Thyroid gland (tissue), 4 donors: ENCODE measurements around the gene MICB. TPM values are rescaled to one million over a fixed set of nuclear protein-coding genes. Genes with fewer than 3 reads are reported as not detected.

ENCODE experiments used
- DNase-seq, 2 donors: peaks; one replicate each; pipeline ENCODE4 v3.0.0-alpha.2; 2019
- H3K27ac ChIP-seq, 3 donors: fragments of 200-600 bp; sonication (generic); 1 replicate in 2 of 3; 2 replicates in 1 of 3; pipeline ENCODE4 v1.5.1; 2016 to 2019; ENCODE audit warnings: mild to moderate bottlenecking in 1 of 3, moderate library complexity in 1 of 3
- H3K27me3 ChIP-seq: fragments of 200-600 bp; sonication (generic); one replicate; pipeline ENCODE4 v1.5.1; 2019
- H3K36me3 ChIP-seq, 2 donors: fragments of 200-600 bp; sonication (generic); one replicate each; pipeline ENCODE4 v1.5.1; 2016 to 2019
- H3K4me1 ChIP-seq, 2 donors: fragments of 200-600 bp; sonication (generic); one replicate each; pipeline ENCODE4 v1.5.1; 2017 to 2019
- H3K4me3 ChIP-seq, 3 donors: fragments of 200-600 bp; sonication (generic); replicated peaks in 1 of 3; 1 replicate in 2 of 3; 2 replicates in 1 of 3; pipeline ENCODE4 v1.5.1; 2016; ENCODE audit warnings: mild to moderate bottlenecking in 1 of 3
- H3K9me3 ChIP-seq: fragments of 200-600 bp; sonication (generic); one replicate; pipeline ENCODE4 v1.5.1; 2017
- POLR2A ChIP-seq, 2 donors: fragments of 450-650 bp; IDR thresholded peaks; one replicate each; pipeline ENCODE4 v1.6.1; 2017; ENCODE audit warnings: antibody characterized with exemption in 2 of 2, mild to moderate bottlenecking in 2 of 2, moderate library complexity in 1 of 2
- WGBS, 2 donors: methylation state at CpG; one replicate each; pipeline ENCODE4 v1.1.5; 2017; 5-methylcytosine and 5-hydroxymethylcytosine counted together
- intact Hi-C: fragments of 100-400 bp; cut with DNase I; formaldehyde crosslinking; loops from one replicate; pipeline ENCODE4 v1.15.1; 2023
- total RNA-seq, 4 donors: library from RNA; depleted of rRNA; stranded (reverse); fragments of >200 nt; gene quantifications; one replicate each; pipeline ENCODE4 v1.2.3, GENCODE V29; 2016
- TF ChIP-seq, protein P1 (sequence below), 6 experiments: fragments of 200-600 bp in 3 of 6; fragments of 450-650 bp in 3 of 6; sonication (generic) in 3 of 6; IDR thresholded peaks; one replicate each; pipeline ENCODE4 v1.5.1; 2016 to 2019; ENCODE audit warnings: antibody characterized with exemption in 6 of 6, mild to moderate bottlenecking in 2 of 6, inconsistent platforms in 1 of 6, moderate library complexity in 1 of 6

Gene MICB
- total RNA-seq, 4 donors from 2014 or later, result 0.89 to 3.4 (median 2.1) TPM

DNA sequence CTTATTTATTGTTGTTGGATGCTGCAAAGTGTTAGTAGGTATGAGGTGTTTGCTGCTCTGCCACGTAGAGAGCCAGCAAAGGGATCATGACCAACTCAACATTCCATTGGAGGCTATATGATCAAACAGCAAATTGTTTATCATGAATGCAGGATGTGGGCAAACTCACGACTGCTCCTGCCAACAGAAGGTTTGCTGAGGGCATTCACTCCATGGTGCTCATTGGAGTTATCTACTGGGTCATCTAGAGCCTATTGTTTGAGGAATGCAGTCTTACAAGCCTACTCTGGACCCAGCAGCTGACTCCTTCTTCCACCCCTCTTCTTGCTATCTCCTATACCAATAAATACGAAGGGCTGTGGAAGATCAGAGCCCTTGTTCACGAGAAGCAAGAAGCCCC is 12.1 kb downstream of the MICB start:
- DNase-seq, result no peak
- intact Hi-C loops, result no loop called here
- H3K27ac ChIP-seq, result no peak overlapping the region
- no peak overlapping the region for H3K4me3 ChIP-seq
- H3K27me3 ChIP-seq, result no peaks in the 10 kb centered on the region
- WGBS, 2 donors, result 78 to 80% methylated on average over 4 of the region's 4 CpGs
- no peaks in the 10 kb centered on the region for H3K36me3 ChIP-seq
- no peaks in the 10 kb centered on the region for H3K9me3 ChIP-seq
- no peaks in the 10 kb centered on the region for H3K4me1 ChIP-seq
- TF ChIP-seq, protein P1, sequence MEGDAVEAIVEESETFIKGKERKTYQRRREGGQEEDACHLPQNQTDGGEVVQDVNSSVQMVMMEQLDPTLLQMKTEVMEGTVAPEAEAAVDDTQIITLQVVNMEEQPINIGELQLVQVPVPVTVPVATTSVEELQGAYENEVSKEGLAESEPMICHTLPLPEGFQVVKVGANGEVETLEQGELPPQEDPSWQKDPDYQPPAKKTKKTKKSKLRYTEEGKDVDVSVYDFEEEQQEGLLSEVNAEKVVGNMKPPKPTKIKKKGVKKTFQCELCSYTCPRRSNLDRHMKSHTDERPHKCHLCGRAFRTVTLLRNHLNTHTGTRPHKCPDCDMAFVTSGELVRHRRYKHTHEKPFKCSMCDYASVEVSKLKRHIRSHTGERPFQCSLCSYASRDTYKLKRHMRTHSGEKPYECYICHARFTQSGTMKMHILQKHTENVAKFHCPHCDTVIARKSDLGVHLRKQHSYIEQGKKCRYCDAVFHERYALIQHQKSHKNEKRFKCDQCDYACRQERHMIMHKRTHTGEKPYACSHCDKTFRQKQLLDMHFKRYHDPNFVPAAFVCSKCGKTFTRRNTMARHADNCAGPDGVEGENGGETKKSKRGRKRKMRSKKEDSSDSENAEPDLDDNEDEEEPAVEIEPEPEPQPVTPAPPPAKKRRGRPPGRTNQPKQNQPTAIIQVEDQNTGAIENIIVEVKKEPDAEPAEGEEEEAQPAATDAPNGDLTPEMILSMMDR (IDR thresholded peaks at IDR 0.05), result no peak
- TF ChIP-seq POLR2A (IDR thresholded peaks at IDR 0.05), result no peak

DNA sequence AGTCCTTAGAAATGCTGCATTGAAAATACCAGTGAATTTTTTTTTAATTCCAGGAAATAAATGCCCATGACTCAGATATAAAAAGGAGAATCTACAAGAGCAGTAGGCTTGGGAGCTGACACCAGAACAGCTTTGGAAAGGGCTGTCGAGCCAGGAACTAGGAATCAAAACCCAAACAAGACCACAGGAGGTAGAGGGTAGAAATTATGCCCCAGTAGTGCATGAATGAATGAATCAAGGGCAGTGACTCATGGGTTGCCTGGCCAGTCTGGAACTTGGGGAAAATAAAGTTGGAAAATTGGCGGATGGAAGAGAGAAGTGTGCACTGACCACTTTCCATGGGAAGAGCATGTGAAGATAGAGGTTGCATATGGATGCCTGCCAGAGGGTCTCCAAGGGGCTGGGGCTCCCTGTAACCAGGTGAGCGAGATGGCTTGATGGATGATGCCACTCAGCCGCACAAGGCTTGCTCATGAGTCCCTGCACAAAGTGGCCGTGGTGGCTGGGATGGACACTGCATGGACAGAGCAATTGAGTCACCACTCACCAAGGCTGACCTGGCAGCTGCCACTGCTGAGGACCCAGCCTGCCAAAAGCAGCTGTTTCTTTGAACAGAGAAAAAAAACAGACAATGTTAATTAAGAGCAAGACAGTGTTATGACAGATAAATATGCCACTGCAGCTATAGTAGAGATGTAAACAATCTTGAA is 15.7 kb downstream of the MICB start:
- no peak overlapping the region for H3K27ac ChIP-seq
- no peak overlapping the region for H3K4me3 ChIP-seq
- 82 to 90% methylated on average over 4 of the region's 5 CpGs for WGBS, 2 donors
- no peak for TF ChIP-seq POLR2A (IDR thresholded peaks at IDR 0.05)
- TF ChIP-seq, protein P1 (IDR thresholded peaks at IDR 0.05), result no peak
- no peak for DNase-seq
- no peaks in the 10 kb centered on the region for H3K36me3 ChIP-seq
- H3K27me3 ChIP-seq, result no peaks in the 10 kb centered on the region
- H3K9me3 ChIP-seq, result no peaks in the 10 kb centered on the region
- no peaks in the 10 kb centered on the region for H3K4me1 ChIP-seq
- intact Hi-C loops, result no loop called here

DNA sequence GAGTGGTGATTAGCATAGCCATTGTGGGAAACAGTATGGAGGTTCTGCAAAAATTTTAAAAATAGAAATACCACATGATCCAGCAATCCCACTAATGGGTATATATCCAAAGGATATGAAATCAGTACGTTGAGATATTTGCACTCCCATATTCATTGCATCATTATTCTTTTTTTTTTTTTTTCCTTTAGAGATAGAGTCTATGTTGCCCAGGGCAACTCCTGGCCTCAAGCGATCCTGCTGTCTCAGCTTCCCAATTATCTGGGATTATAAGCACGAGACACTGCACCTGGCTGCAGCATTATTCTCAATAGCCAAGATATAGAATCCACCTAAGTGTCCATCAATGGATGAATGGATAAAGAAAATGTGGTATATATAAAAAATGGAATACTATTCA is 23.9 kb downstream of the MICB start:
- 79 to 83% methylated on average over 3 of the region's 3 CpGs for WGBS, 2 donors
- H3K27ac ChIP-seq, result no peak overlapping the region
- H3K36me3 ChIP-seq, result no peaks in the 10 kb centered on the region
- intact Hi-C loops, result no loop called here
- no peak for DNase-seq
- H3K4me1 ChIP-seq, result no peaks in the 10 kb centered on the region
- TF ChIP-seq, protein P1 (IDR thresholded peaks at IDR 0.05), result no peak
- TF ChIP-seq POLR2A (IDR thresholded peaks at IDR 0.05), result no peak
- no peaks in the 10 kb centered on the region for H3K9me3 ChIP-seq
- H3K27me3 ChIP-seq, result no peaks in the 10 kb centered on the region
- no peak overlapping the region for H3K4me3 ChIP-seq

DNA sequence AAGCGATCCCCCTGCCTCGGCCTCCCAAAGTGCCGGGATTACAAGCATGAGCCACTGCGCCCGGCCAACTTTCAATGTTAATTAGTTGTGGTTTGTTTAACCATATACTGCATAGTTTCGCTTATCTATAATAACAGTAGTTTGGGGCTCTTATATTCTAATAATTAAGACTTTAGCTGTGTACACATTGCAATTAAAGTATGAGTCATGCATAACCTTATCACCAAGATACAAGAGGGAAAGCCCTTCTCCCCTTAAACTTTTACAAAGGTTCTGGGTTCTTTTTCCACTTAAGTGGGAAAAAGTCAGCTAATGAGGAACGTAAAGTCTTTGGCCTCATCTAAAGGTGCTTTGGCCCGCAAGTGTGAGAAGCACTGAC is 27.6 kb downstream of the MICB start:
- no peaks in the 10 kb centered on the region for H3K27me3 ChIP-seq
- intact Hi-C loops, result no loop called here
- no peak for DNase-seq
- no peak overlapping the region for H3K4me3 ChIP-seq
- H3K4me1 ChIP-seq, result no peaks in the 10 kb centered on the region
- TF ChIP-seq, protein P1 (IDR thresholded peaks at IDR 0.05), result no peak
- no peak for TF ChIP-seq POLR2A (IDR thresholded peaks at IDR 0.05)
- H3K9me3 ChIP-seq, result no peaks in the 10 kb centered on the region
- H3K36me3 ChIP-seq, result peaks cover 11% of the 10 kb centered on the region in 2 donors
- H3K27ac ChIP-seq, result no peak overlapping the region
- WGBS, 2 donors, result 69 to 80% methylated on average over 8 of the region's 8 CpGs

DNA sequence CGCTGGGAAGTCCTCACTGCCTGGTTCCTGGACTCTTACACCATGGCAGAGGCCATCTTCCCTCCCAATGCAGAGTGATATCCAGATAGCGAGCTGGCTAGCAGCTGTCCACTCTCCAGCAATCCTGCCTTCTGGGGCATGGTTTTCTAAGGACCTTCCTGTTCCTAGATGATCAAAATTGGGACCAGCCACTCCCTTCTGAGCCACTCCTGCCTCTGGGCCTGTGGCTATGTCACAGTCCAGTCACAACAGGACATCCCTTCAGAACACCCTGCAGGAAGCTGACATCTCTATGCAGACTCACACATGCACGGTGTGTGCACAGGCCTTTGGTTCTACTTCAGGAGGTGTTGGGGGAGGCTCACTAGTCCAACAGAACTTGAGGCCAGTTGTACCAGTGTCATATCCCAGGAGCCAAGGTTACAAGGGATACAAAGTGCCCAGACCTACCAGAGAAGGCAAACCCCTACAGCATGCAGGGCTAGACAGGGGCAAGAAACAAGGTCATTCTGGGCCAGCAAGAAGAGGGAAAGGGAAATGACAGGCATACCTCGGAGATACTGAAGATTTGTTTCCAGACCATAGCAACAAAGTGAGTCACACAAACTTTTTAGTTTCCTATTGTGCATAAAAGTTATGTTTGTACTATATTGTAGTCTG is 28.1 kb downstream of the MICB start:
- H3K27me3 ChIP-seq, result no peaks in the 10 kb centered on the region
- H3K4me3 ChIP-seq, result no peak overlapping the region
- H3K9me3 ChIP-seq, result no peaks in the 10 kb centered on the region
- no peak for TF ChIP-seq POLR2A (IDR thresholded peaks at IDR 0.05)
- TF ChIP-seq, protein P1 (IDR thresholded peaks at IDR 0.05), result no peak
- H3K27ac ChIP-seq, result no peak overlapping the region
- no peaks in the 10 kb centered on the region for H3K4me1 ChIP-seq
- 72 to 74% methylated on average over 4 of the region's 4 CpGs for WGBS, 2 donors
- no peak for DNase-seq
- H3K36me3 ChIP-seq, result peaks cover 16% of the 10 kb centered on the region in 2 donors
- intact Hi-C loops, result no loop called here
